ENCODE results near the gene PRKAB2. TPM values are rescaled to one million over a fixed set of nuclear protein-coding genes. Genes with fewer than 3 reads are reported as not detected.

The PRKAB2 gene
- total and polyA plus RNA-seq, 2 of the 13 experiments (the other 11 are each of a cell fraction or from before 2014, with no cell fraction given) = 44.0 to 118 TPM

DNA sequence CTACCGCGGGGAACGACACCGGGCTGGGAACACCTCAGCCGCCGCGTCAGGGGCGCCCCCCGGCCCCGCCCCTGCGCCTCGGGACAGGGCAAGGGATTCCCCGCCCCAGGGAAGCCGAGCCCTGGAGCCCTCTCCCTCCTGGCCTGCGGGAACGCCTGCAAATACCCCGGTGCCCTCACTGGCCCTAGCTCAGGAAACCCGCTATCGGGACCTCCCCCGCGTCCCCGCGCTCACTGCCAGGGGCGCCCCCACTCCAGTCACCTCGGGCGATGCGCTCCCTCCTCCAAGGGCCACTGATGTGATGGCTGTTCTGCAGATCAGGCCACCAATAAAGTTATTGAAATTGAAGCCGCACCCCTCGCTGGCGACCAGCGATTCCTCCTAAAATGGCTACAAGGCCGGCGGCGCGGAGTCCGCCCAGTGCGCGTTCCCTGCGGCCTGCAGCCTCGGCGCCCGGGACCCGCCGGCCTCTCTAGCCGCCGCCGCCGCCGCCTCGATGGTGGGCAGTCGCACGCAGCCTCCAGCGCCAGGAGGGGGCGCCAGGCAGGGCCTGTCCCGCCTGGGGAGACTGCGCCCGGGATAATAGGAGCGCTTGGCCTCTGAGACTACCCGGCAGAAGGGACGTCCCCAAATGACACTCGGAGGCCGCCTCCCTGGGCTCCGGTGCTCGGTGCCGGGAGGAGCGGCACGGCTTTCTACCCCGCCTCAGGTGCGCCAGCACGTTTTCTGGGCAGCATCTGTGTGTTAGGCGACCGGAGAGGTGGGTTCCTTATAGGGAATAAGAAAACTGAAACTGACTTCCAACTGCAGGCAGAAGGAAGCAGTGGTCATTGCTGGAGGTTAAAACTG lies at the start of gene PRKAB2 (continued):
- TF ChIP-seq, protein P1, sequence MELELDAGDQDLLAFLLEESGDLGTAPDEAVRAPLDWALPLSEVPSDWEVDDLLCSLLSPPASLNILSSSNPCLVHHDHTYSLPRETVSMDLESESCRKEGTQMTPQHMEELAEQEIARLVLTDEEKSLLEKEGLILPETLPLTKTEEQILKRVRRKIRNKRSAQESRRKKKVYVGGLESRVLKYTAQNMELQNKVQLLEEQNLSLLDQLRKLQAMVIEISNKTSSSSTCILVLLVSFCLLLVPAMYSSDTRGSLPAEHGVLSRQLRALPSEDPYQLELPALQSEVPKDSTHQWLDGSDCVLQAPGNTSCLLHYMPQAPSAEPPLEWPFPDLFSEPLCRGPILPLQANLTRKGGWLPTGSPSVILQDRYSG (CRISPR knock-in tag; IDR thresholded peaks at IDR 0.05) = no peak
- no peak for TF ChIP-seq IRX3 (CRISPR knock-in tag; IDR thresholded peaks at IDR 0.05; ENCODE audit: borderline replicate concordance, low read depth)
- no peak for TF ChIP-seq ZFYVE20 (CRISPR knock-in tag; IDR thresholded peaks at IDR 0.05; ENCODE audit: borderline replicate concordance, low read depth)
- TF ChIP-seq, protein P2, sequence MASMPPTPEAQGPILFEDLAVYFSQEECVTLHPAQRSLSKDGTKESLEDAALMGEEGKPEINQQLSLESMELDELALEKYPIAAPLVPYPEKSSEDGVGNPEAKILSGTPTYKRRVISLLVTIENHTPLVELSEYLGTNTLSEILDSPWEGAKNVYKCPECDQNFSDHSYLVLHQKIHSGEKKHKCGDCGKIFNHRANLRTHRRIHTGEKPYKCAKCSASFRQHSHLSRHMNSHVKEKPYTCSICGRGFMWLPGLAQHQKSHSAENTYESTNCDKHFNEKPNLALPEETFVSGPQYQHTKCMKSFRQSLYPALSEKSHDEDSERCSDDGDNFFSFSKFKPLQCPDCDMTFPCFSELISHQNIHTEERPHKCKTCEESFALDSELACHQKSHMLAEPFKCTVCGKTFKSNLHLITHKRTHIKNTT (CRISPR knock-in tag; IDR thresholded peaks at IDR 0.05) = 0 out of 2 replicates have a peak, but pooled peaks have one; percentile 4
- TF ChIP-seq TCF7 (IDR thresholded peaks at IDR 0.05; ENCODE audit: low read depth) = no peak
- TF ChIP-seq NAIF1 (CRISPR knock-in tag; IDR thresholded peaks at IDR 0.05; ENCODE audit: borderline replicate concordance) = peak; percentile 52; the same call in 1 of the 2 replicates
- peak; percentile 15; the same call in 1 of the 2 replicates for TF ChIP-seq ZNF335 (CRISPR knock-in tag; IDR thresholded peaks at IDR 0.05)
- no peak for TF ChIP-seq ZNF326 (CRISPR knock-in tag; IDR thresholded peaks at IDR 0.05; ENCODE audit: borderline replicate concordance)
- TF ChIP-seq ZNF891 (CRISPR knock-in tag; IDR thresholded peaks at IDR 0.05) = peak; percentile 43; the same call in 1 of the 2 replicates
- 0 out of 2 replicates have a peak, but pooled peaks have one; percentile 61 for TF ChIP-seq ZNF678 (CRISPR knock-in tag; IDR thresholded peaks at IDR 0.05)
- TF ChIP-seq ZNF547 (CRISPR knock-in tag; IDR thresholded peaks at IDR 0.05) = peak; percentile 93
- TF ChIP-seq ERF (CRISPR knock-in tag; IDR thresholded peaks at IDR 0.05) = peak; percentile 78
- no peak for TF ChIP-seq ZNF296 (CRISPR knock-in tag; conservative IDR thresholded peaks at IDR 0.05)
- TF ChIP-seq ZNF614 (CRISPR knock-in tag; IDR thresholded peaks at IDR 0.05; ENCODE audit: borderline replicate concordance) = no peak; the same call in 1 of the 2 replicates
- TF ChIP-seq ZNF724P (CRISPR knock-in tag; IDR thresholded peaks at IDR 0.05; ENCODE audit: borderline replicate concordance) = peak; percentile 70; the same call in 1 of the 2 replicates
- peak; percentile 73; the same call in 1 of the 2 replicates for TF ChIP-seq SP4 (CRISPR knock-in tag; IDR thresholded peaks at IDR 0.05)
- TF ChIP-seq, protein P3, sequence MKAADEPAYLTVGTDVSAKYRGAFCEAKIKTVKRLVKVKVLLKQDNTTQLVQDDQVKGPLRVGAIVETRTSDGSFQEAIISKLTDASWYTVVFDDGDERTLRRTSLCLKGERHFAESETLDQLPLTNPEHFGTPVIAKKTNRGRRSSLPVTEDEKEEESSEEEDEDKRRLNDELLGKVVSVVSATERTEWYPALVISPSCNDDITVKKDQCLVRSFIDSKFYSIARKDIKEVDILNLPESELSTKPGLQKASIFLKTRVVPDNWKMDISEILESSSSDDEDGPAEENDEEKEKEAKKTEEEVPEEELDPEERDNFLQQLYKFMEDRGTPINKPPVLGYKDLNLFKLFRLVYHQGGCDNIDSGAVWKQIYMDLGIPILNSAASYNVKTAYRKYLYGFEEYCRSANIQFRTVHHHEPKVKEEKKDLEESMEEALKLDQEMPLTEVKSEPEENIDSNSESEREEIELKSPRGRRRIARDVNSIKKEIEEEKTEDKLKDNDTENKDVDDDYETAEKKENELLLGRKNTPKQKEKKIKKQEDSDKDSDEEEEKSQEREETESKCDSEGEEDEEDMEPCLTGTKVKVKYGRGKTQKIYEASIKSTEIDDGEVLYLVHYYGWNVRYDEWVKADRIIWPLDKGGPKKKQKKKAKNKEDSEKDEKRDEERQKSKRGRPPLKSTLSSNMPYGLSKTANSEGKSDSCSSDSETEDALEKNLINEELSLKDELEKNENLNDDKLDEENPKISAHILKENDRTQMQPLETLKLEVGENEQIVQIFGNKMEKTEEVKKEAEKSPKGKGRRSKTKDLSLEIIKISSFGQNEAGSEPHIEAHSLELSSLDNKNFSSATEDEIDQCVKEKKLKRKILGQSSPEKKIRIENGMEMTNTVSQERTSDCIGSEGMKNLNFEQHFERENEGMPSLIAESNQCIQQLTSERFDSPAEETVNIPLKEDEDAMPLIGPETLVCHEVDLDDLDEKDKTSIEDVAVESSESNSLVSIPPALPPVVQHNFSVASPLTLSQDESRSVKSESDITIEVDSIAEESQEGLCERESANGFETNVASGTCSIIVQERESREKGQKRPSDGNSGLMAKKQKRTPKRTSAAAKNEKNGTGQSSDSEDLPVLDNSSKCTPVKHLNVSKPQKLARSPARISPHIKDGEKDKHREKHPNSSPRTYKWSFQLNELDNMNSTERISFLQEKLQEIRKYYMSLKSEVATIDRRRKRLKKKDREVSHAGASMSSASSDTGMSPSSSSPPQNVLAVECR (CRISPR knock-in tag; IDR thresholded peaks at IDR 0.05; ENCODE audit: borderline replicate concordance) = peak; percentile 93
- no peak; the same call in 1 of the 2 replicates for TF ChIP-seq ELF4 (CRISPR knock-in tag; IDR thresholded peaks at IDR 0.05; ENCODE audit: borderline replicate concordance)
- TF ChIP-seq, protein P4, sequence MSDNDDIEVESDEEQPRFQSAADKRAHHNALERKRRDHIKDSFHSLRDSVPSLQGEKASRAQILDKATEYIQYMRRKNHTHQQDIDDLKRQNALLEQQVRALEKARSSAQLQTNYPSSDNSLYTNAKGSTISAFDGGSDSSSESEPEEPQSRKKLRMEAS (IDR thresholded peaks at IDR 0.05) = peak; percentile 76
- peak; percentile 93 for TF ChIP-seq ZNF563 (CRISPR knock-in tag; IDR thresholded peaks at IDR 0.05)
- TF ChIP-seq ZBTB38 (CRISPR knock-in tag; IDR thresholded peaks at IDR 0.05) = peak; percentile 90
- TF ChIP-seq SMARCC2 (IDR thresholded peaks at IDR 0.05) = no peak
- TF ChIP-seq ZNF629 (CRISPR knock-in tag; conservative IDR thresholded peaks at IDR 0.05) = no peak
